HFFc6 (cell line): Measurements from ENCODE around the gene BRD4. TPM values are rescaled to one million over a fixed set of nuclear protein-coding genes. Genes with fewer than 3 reads are reported as not detected.

Experiments used
- DNase-seq: peaks from one replicate; pipeline ENCODE4 v3.0.0-alpha.2; 2018
- H3K27ac Mint-ChIP-seq: 2 replicates; pipeline ENCODE4 v1.8.0; 2020; ENCODE audit warnings: mild to moderate bottlenecking, mixed read lengths
- H3K27me3 Mint-ChIP-seq: 2 replicates; pipeline ENCODE4 v1.8.0; 2021; ENCODE audit warnings: mild to moderate bottlenecking, moderate library complexity, mixed read lengths; ENCODE audit not compliant: insufficient read depth
- H3K36me3 Mint-ChIP-seq: 2 replicates; pipeline ENCODE4 v1.8.0; 2021; ENCODE audit warnings: low read depth, mixed read lengths
- H3K4me1 Mint-ChIP-seq: 2 replicates; pipeline ENCODE4 v1.8.0; 2020; ENCODE audit warnings: low read depth, mixed read lengths
- H3K4me3 Mint-ChIP-seq: 2 replicates; pipeline ENCODE4 v1.8.0; 2020; ENCODE audit warnings: mild to moderate bottlenecking, moderate library complexity, mixed read lengths
- H3K9me3 Mint-ChIP-seq: 2 replicates; pipeline ENCODE4 v1.8.0; 2020; ENCODE audit warnings: mild to moderate bottlenecking, mixed read lengths
- total RNA-seq, 6 experiments: library from RNA; stranded (reverse); fragmentation: NEBNext Ultra II Directional; extraction: Animal tissue kit (Norgen Biotek cat#: 25700); gene quantifications; 2 replicates in 1 of 6; 3 replicates in 5 of 6; pipeline ENCODE4 v1.2.3, GENCODE V29; 2021
- TF ChIP-seq, protein P1 (sequence below): fragments of 200-600 bp; sonication (generic); IDR thresholded peaks from 2 replicates; pipeline ENCODE4 v1.5.0; 2021; ENCODE audit warnings: antibody characterized with exemption, mild to moderate bottlenecking

Gene BRD4
- total RNA-seq, 6 experiments from 2014 or later, result 74.9 to 85.2 (median 81.5) TPM

DNA sequence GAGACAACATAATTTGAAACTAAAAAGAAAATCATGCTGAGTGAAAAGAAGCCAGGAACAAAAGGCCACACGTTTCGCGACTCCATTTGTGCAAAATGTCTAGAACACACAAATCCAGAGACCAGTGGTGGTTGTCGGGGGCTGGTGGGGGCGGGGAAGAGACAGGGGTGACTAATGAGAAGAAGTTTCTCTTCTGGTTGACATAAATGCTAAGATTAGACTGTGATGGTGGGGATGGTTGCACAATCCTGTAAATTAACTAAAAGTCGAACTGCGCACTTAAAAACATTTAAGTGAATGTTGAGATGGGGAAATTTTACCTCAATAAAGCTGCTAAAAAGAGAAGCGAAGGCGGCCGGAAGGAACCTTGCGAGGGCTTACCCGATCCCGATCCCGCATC, 40.1 kb upstream of the BRD4 start:
- no peak for DNase-seq
- no peaks in the 10 kb centered on the region for H3K9me3 Mint-ChIP-seq
- peaks cover 7% of the 10 kb centered on the region for H3K27me3 Mint-ChIP-seq
- H3K36me3 Mint-ChIP-seq, result peaks cover 14% of the 10 kb centered on the region
- peaks cover 10% of the 10 kb centered on the region for H3K4me1 Mint-ChIP-seq
- TF ChIP-seq, protein P1, sequence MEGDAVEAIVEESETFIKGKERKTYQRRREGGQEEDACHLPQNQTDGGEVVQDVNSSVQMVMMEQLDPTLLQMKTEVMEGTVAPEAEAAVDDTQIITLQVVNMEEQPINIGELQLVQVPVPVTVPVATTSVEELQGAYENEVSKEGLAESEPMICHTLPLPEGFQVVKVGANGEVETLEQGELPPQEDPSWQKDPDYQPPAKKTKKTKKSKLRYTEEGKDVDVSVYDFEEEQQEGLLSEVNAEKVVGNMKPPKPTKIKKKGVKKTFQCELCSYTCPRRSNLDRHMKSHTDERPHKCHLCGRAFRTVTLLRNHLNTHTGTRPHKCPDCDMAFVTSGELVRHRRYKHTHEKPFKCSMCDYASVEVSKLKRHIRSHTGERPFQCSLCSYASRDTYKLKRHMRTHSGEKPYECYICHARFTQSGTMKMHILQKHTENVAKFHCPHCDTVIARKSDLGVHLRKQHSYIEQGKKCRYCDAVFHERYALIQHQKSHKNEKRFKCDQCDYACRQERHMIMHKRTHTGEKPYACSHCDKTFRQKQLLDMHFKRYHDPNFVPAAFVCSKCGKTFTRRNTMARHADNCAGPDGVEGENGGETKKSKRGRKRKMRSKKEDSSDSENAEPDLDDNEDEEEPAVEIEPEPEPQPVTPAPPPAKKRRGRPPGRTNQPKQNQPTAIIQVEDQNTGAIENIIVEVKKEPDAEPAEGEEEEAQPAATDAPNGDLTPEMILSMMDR, result no peak
- no peak overlapping the region for H3K27ac Mint-ChIP-seq
- H3K4me3 Mint-ChIP-seq, result no peak overlapping the region

- TF ChIP-seq, protein P1, result no peak
- H3K36me3 Mint-ChIP-seq, result peaks cover 11% of the 10 kb centered on the region
- DNase-seq, result no peak
- H3K9me3 Mint-ChIP-seq, result no peaks in the 10 kb centered on the region
- H3K4me3 Mint-ChIP-seq, result no peak overlapping the region
- peaks cover 6% of the 10 kb centered on the region for H3K27me3 Mint-ChIP-seq
- peaks cover 4% of the 10 kb centered on the region for H3K4me1 Mint-ChIP-seq
- H3K27ac Mint-ChIP-seq, result no peak overlapping the region
These were observed 39.5 kb upstream of the BRD4 start for GRCh38 chr19:15371786-15372380.

DNA sequence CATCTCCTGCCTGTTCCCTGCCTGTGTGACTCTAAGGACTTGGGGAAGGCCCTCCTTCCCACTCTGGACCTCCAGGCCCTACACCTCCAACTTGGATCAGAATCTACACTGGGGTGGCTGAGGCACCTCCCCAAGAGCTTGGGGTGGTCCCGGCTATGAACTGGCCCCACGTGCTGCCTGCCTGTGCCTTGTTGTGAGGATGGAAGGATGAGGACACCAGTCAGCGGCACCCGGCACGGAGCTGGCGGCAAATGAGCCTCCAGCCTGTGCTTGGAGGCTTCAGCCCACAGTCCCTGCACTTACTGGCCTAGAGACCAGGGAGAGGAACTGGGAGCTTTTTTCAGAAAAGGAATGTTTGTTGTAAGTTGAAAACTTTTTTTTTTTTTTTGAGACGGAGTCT, 38.8 kb upstream of the BRD4 start:
- peaks cover 8% of the 10 kb centered on the region for H3K36me3 Mint-ChIP-seq
- no peak overlapping the region for H3K4me3 Mint-ChIP-seq

GRCh38 chr19:15369594-15369891, 37.2 kb upstream of the BRD4 start:
- no peaks in the 10 kb centered on the region for H3K9me3 Mint-ChIP-seq

More for the DNA sequence above, 38.8 kb upstream of the BRD4 start:
- no peak for DNase-seq
- H3K27me3 Mint-ChIP-seq, result peaks cover 3% of the 10 kb centered on the region; the same call in 1 of the 2 replicates
- TF ChIP-seq, protein P1, result no peak
- H3K27ac Mint-ChIP-seq, result no peak overlapping the region
- no peaks in the 10 kb centered on the region for H3K4me1 Mint-ChIP-seq
- no peaks in the 10 kb centered on the region for H3K9me3 Mint-ChIP-seq

GRCh38 chr19:15368798-15369593, 36.7 kb upstream of the BRD4 start:
- Mint-ChIP-seq H3K4me3 (peak overlapping the region; percentile 26; the same call in 1 of the 2 replicates), H3K9me3 (no peaks in the 10 kb centered on the region), H3K27ac (no peak overlapping the region), H3K4me1 (no peaks in the 10 kb centered on the region), H3K36me3 (peaks cover 13% of the 10 kb centered on the region), H3K27me3 (peaks cover 3% of the 10 kb centered on the region; the same call in 1 of the 2 replicates)
- TF ChIP-seq, protein P1, result no peak
- no peak for DNase-seq

More at GRCh38 chr19:15369594-15369891, 37.2 kb upstream of the BRD4 start:
- Mint-ChIP-seq H3K36me3 (peaks cover 13% of the 10 kb centered on the region), H3K4me3 (no peak overlapping the region), H3K4me1 (no peaks in the 10 kb centered on the region), H3K27ac (no peak overlapping the region), H3K27me3 (peaks cover 3% of the 10 kb centered on the region; the same call in 1 of the 2 replicates)
- no peak for DNase-seq
- TF ChIP-seq, protein P1, result no peak
